CD8-positive, alpha-beta memory T cell (primary cell): Measurements from ENCODE around the gene CDH26. TPM values are rescaled to one million over a fixed set of nuclear protein-coding genes. Genes with fewer than 3 reads are reported as not detected.

ENCODE experiments used
- CTCF ChIA-PET: fragments of 350-600 bp; sonication (Branson Sonifier 250); formaldehyde crosslinking; loops from one replicate; lab custom pipeline; 2021; ENCODE audit warnings: antibody characterized with exemption; lab: Charles Lee
- POLR2A ChIA-PET: fragments of 350-600 bp; sonication (Branson Sonifier 250); formaldehyde crosslinking; loops from one replicate; lab custom pipeline; 2021; ENCODE audit warnings: antibody characterized with exemption; lab: Charles Lee
- DNase-seq, 5 donors: peaks; one replicate each; pipeline versions ENCODE4 v3.0.0 to v3.0.0-alpha.2; 2020 to 2022; ENCODE audit warnings: mixed read lengths in 1 of 5
- H3K27ac ChIP-seq: one replicate; pipeline ENCODE4 v1.7.0; 2013; ENCODE audit warnings: low read depth, mild to moderate bottlenecking, low read length, moderate library complexity
- H3K27me3 ChIP-seq: 2 replicates; pipeline ENCODE4 v1.7.0; 2013; ENCODE audit warnings: low read length, mild to moderate bottlenecking; ENCODE audit not compliant: insufficient read depth, poor library complexity, severe bottlenecking
- H3K36me3 ChIP-seq: 2 replicates; pipeline ENCODE4 v1.7.0; 2013; ENCODE audit warnings: mild to moderate bottlenecking, low read length, moderate library complexity; ENCODE audit not compliant: insufficient read depth
- H3K4me1 ChIP-seq: 2 replicates; pipeline ENCODE4 v1.7.0; 2013; ENCODE audit warnings: mild to moderate bottlenecking, low read length, moderate library complexity; ENCODE audit not compliant: insufficient read depth
- H3K4me3 ChIP-seq: 2 replicates; pipeline ENCODE4 v1.7.0; 2013; ENCODE audit warnings: mild to moderate bottlenecking, low read length
- H3K9me3 ChIP-seq: 2 replicates; pipeline ENCODE4 v1.7.0; 2013; ENCODE audit warnings: mild to moderate bottlenecking, low read length
- H3K27ac Mint-ChIP-seq, 8 donors: one replicate each; pipeline ENCODE4 v1.8.0; 2020 to 2021; ENCODE audit warnings: mixed read lengths in 8 of 8, mild to moderate bottlenecking in 6 of 8, inconsistent platforms in 3 of 8, moderate library complexity in 3 of 8
- H3K27me3 Mint-ChIP-seq, 2 donors: one replicate each; pipeline ENCODE4 v1.8.0; 2020 to 2021; ENCODE audit warnings: mixed read lengths in 2 of 2, mild to moderate bottlenecking in 1 of 2, moderate library complexity in 1 of 2
- H3K36me3 Mint-ChIP-seq, 3 donors: one replicate each; pipeline ENCODE4 v1.8.0; 2020 to 2021; ENCODE audit warnings: mixed read lengths in 3 of 3, inconsistent platforms in 1 of 3, mild to moderate bottlenecking in 1 of 3
- H3K4me1 Mint-ChIP-seq, 3 donors: one replicate each; pipeline ENCODE4 v1.8.0; 2020 to 2021; ENCODE audit warnings: mixed read lengths in 3 of 3, inconsistent platforms in 1 of 3, mild to moderate bottlenecking in 1 of 3
- H3K4me3 Mint-ChIP-seq, 7 donors: one replicate each; pipeline ENCODE4 v1.8.0; 2020 to 2021; ENCODE audit warnings: mixed read lengths in 7 of 7, mild to moderate bottlenecking in 6 of 7, moderate library complexity in 4 of 7, inconsistent platforms in 2 of 7
- H3K9me3 Mint-ChIP-seq, 5 donors: one replicate each; pipeline ENCODE4 v1.8.0; 2020 to 2022; ENCODE audit warnings: mixed read lengths in 5 of 5, mild to moderate bottlenecking in 3 of 5, moderate library complexity in 2 of 5, inconsistent platforms in 1 of 5
- polyA plus RNA-seq: library from polyadenylated mRNA; unstranded; fragments of 300-500 nt; fragmentation: Illumina TruSeq; gene quantifications from one replicate; pipeline ENCODE4 v1.2.3, GENCODE V29; 2021
- total RNA-seq, 2 experiments: library from RNA; stranded (reverse); gene quantifications; one replicate each; pipeline ENCODE4 v1.2.3, GENCODE V29; 2021

Gene CDH26
- total and polyA plus RNA-seq, 3 experiments from 2014 or later = 0.63 to 0.91 TPM; not detected in 1

GRCh38 chr20:59987135-59987534 is 28.9 kb downstream of the CDH26 start:
- H3K4me3 ChIP-seq = no peak overlapping the region
- H3K27ac Mint-ChIP-seq = peak overlapping the region in 1 of 8 donors; percentile 32
- H3K27me3 Mint-ChIP-seq = no peaks in the 10 kb centered on the region
- H3K36me3 Mint-ChIP-seq = peaks cover 0 to 5% (median 4%) of the 10 kb centered on the region in 3 donors
- no peaks in the 10 kb centered on the region for H3K4me1 Mint-ChIP-seq
- H3K9me3 ChIP-seq = no peaks in the 10 kb centered on the region
- ChIA-PET CTCF (no interaction called here), POLR2A (no interaction called here)
- no peak overlapping the region for H3K27ac ChIP-seq
- H3K4me1 ChIP-seq = no peaks in the 10 kb centered on the region
- H3K27me3 ChIP-seq = no peaks in the 10 kb centered on the region
- H3K4me3 Mint-ChIP-seq = no peak overlapping the region
- no peaks in the 10 kb centered on the region for H3K9me3 Mint-ChIP-seq
- no peak for DNase-seq
- H3K36me3 ChIP-seq = no peaks in the 10 kb centered on the region

GRCh38 chr20:59988141-59988540 is 29.9 kb downstream of the CDH26 start:
- Mint-ChIP-seq H3K9me3 (no peaks in the 10 kb centered on the region), H3K27me3 (no peaks in the 10 kb centered on the region), H3K27ac (no peak overlapping the region), H3K4me3 (no peak overlapping the region), H3K36me3 (peaks cover 0 to 5% (median 4%) of the 10 kb centered on the region in 3 donors), H3K4me1 (no peaks in the 10 kb centered on the region)
- ChIA-PET POLR2A (no interaction called here), CTCF (no interaction called here)
- H3K9me3 ChIP-seq = no peaks in the 10 kb centered on the region
- H3K27me3 ChIP-seq = no peaks in the 10 kb centered on the region
- no peak overlapping the region for H3K4me3 ChIP-seq
- H3K36me3 ChIP-seq = no peaks in the 10 kb centered on the region
- no peaks in the 10 kb centered on the region for H3K4me1 ChIP-seq
- no peak for DNase-seq
- no peak overlapping the region for H3K27ac ChIP-seq

DNA sequence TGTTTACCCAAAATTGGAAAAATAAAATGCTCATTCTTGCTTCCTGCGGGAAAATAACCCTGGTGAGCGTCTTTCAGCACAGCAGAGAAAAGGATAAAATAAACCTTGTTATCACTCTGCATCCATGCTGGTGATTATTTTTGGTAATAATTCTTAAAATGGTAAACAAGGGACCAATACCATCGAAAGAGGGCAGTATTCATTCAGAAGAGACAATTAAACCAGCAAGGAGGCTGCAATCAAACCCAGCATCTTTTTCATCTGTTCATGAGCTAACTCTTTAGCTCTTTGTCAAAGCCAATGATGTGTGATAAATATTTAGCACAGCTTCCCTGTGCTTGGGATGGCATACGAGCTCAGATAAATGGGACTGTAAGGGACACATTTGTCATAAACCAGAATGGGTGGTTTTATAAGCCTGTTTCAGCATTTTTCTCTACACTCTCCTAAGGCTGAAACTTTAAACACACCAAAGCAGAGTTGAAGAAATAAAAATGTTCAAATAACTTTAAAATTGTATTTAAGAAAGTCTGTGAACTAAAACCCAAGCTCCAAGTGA is 34.4 kb downstream of the CDH26 start:
- peaks cover 3 to 9% of the 10 kb centered on the region in 2 donors for H3K27me3 Mint-ChIP-seq
- H3K27ac Mint-ChIP-seq = no peak overlapping the region
- Histone ChIP-seq H3K4me1 (no peaks in the 10 kb centered on the region), H3K27me3 (no peaks in the 10 kb centered on the region), H3K27ac (no peak overlapping the region), H3K36me3 (no peaks in the 10 kb centered on the region), H3K9me3 (no peaks in the 10 kb centered on the region), H3K4me3 (no peak overlapping the region)
- no peaks in the 10 kb centered on the region for H3K9me3 Mint-ChIP-seq
- no peak overlapping the region for H3K4me3 Mint-ChIP-seq
- DNase-seq = no peak
- POLR2A ChIA-PET = no interaction called here
- peaks cover 0 to 2% (median 0%) of the 10 kb centered on the region in 3 donors for H3K4me1 Mint-ChIP-seq
- CTCF ChIA-PET = interaction anchor here (0.9 kb wide), 1 partner anchor 14 kb away, joined by 3 read pairs; no protein-coding TSS in a partner anchor
- H3K36me3 Mint-ChIP-seq = peaks cover 3 to 9% (median 4%) of the 10 kb centered on the region in 3 donors

DNA sequence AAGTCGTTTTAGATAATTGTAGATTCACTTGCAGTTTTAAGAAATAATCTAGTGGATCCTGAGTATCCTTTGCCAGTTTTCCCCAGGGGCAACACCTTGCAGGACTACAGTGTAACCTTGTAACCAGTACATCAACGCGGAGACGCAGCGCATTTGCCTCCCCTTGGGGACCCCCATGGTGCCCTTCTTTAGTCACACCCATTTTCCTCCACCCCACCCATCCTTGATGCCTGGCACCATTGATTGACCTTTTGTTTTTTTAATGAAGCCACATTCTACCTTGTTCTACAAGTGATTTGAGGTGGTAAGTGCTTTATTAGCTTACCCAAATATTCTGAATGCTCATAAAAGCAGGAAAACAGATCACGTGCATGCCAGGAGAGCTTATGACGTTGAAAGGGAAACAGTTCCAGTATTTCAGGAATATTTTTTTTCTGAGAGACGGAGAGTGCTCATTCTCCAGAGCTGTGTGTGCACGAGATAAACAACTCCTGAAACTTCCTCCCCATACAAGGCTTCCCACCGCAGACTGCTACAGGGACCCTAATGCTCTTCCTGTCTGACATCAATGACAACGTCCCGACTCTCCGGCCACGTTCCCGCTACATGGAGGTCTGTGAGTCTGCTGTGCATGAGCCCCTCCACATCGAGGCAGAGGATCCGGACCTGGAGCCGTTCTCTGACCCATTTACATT is 35.7 kb downstream of the CDH26 start:
- H3K36me3 ChIP-seq = no peaks in the 10 kb centered on the region
- H3K4me3 ChIP-seq = no peak overlapping the region
- no peaks in the 10 kb centered on the region for H3K9me3 ChIP-seq
- Mint-ChIP-seq H3K4me3 (no peak overlapping the region), H3K36me3 (peaks cover 3 to 9% (median 4%) of the 10 kb centered on the region in 3 donors), H3K9me3 (no peaks in the 10 kb centered on the region), H3K4me1 (peaks cover 0 to 2% (median 0%) of the 10 kb centered on the region in 3 donors), H3K27me3 (peaks cover 3 to 10% of the 10 kb centered on the region in 2 donors), H3K27ac (peak overlapping the region in 2 of 8 donors; percentile 27 to 90)
- H3K4me1 ChIP-seq = no peaks in the 10 kb centered on the region
- no peak for DNase-seq
- no peak overlapping the region for H3K27ac ChIP-seq
- ChIA-PET POLR2A (no interaction called here), CTCF (no interaction called here)
- H3K27me3 ChIP-seq = no peaks in the 10 kb centered on the region

GRCh38 chr20:59994697-59995122 is 36.5 kb downstream of the CDH26 start:
- POLR2A ChIA-PET = no interaction called here
- Mint-ChIP-seq H3K4me3 (no peak overlapping the region), H3K27ac (no peak overlapping the region), H3K9me3 (no peaks in the 10 kb centered on the region), H3K36me3 (peaks cover 3 to 13% (median 4%) of the 10 kb centered on the region in 3 donors), H3K27me3 (peaks cover 3 to 10% of the 10 kb centered on the region in 2 donors), H3K4me1 (peaks cover 0 to 2% (median 0%) of the 10 kb centered on the region in 3 donors)
- no peak for DNase-seq
- Histone ChIP-seq H3K9me3 (no peaks in the 10 kb centered on the region), H3K36me3 (no peaks in the 10 kb centered on the region), H3K4me3 (no peak overlapping the region), H3K27me3 (no peaks in the 10 kb centered on the region), H3K27ac (no peak overlapping the region), H3K4me1 (no peaks in the 10 kb centered on the region)
- CTCF ChIA-PET = no interaction called here

- Mint-ChIP-seq H3K36me3 (peaks cover 3 to 11% (median 5%) of the 10 kb centered on the region in 3 donors), H3K27ac (no peak overlapping the region), H3K4me1 (peaks cover 0 to 2% (median 0%) of the 10 kb centered on the region in 3 donors), H3K9me3 (no peaks in the 10 kb centered on the region), H3K27me3 (peaks cover 3 to 10% of the 10 kb centered on the region in 2 donors), H3K4me3 (no peak overlapping the region)
- Histone ChIP-seq H3K36me3 (no peaks in the 10 kb centered on the region), H3K4me3 (no peak overlapping the region), H3K27ac (no peak overlapping the region), H3K9me3 (no peaks in the 10 kb centered on the region), H3K4me1 (no peaks in the 10 kb centered on the region), H3K27me3 (no peaks in the 10 kb centered on the region)
- POLR2A ChIA-PET = no interaction called here
- no peak for DNase-seq
- CTCF ChIA-PET = no interaction called here
Measured at GRCh38 chr20:59996108-59996507, 37.9 kb downstream of the CDH26 start.

DNA sequence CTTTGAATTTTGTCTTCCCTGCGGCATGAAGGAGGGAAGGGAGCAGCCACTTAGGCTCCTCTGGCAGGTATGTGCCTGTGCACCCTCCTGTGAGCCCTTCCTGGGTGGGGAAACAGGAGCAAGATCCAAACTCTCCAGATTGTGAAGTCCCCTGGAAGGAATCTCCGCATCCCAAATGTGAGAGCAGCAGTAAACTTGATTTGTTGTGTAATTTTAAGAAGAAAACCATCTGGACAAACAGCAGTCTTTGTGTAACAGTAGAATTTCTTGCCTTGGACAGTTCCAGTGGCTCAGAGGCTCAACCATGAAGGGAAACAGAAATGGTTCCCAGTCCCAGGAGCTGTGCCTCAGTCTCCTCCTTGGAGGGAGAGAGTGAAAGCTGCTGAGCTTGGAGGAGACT is 39.7 kb downstream of the CDH26 start:
- CTCF ChIA-PET = no interaction called here

DNA sequence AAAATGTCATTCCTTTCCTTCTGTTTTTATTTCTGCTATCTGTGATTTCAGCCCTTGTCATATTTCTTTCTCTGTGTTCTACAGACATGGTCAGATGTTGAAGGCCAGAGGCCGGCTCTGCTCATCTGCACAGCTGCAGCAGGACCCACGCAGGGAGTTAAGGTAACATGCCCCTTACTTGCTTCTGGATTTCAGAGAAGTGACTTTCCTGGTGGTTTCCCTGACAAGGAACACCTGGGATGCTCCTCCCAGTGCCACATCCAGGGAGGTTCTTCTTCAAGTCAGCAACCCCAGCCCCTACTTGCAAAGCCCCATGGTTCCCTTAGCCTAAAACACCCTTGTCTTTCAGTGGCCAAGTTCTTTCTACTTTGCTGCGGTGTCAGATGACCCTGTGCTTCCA is 41.3 kb downstream of the CDH26 start:
- Histone ChIP-seq H3K4me1 (no peaks in the 10 kb centered on the region), H3K36me3 (no peaks in the 10 kb centered on the region), H3K27ac (no peak overlapping the region), H3K9me3 (no peaks in the 10 kb centered on the region), H3K4me3 (no peak overlapping the region), H3K27me3 (no peaks in the 10 kb centered on the region)
- Mint-ChIP-seq H3K27me3 (peaks cover 0 to 10% of the 10 kb centered on the region in 2 donors), H3K4me3 (no peak overlapping the region), H3K27ac (no peak overlapping the region), H3K36me3 (peaks cover 3 to 11% (median 7%) of the 10 kb centered on the region in 3 donors), H3K9me3 (no peaks in the 10 kb centered on the region), H3K4me1 (no peaks in the 10 kb centered on the region)
- no peak for DNase-seq
- POLR2A ChIA-PET = no interaction called here
- CTCF ChIA-PET = no interaction called here

More for the DNA sequence above, 39.7 kb downstream of the CDH26 start:
- H3K27ac ChIP-seq = no peak overlapping the region
- H3K4me1 Mint-ChIP-seq = peaks cover 0 to 2% (median 0%) of the 10 kb centered on the region in 3 donors
- POLR2A ChIA-PET = no interaction called here
- DNase-seq = no peak
- H3K36me3 Mint-ChIP-seq = peaks cover 3 to 11% (median 7%) of the 10 kb centered on the region in 3 donors
- H3K4me1 ChIP-seq = no peaks in the 10 kb centered on the region
- no peaks in the 10 kb centered on the region for H3K27me3 ChIP-seq
- H3K27ac Mint-ChIP-seq = no peak overlapping the region
- no peak overlapping the region for H3K4me3 Mint-ChIP-seq
- no peak overlapping the region for H3K4me3 ChIP-seq
- no peaks in the 10 kb centered on the region for H3K36me3 ChIP-seq
- peaks cover 3 to 10% of the 10 kb centered on the region in 2 donors for H3K27me3 Mint-ChIP-seq
- H3K9me3 Mint-ChIP-seq = no peaks in the 10 kb centered on the region
- H3K9me3 ChIP-seq = no peaks in the 10 kb centered on the region
